Gastrocnemius medialis (tissue), 4 donors: ENCODE measurements around the gene CREBBP. TPM values are rescaled to one million over a fixed set of nuclear protein-coding genes. Genes with fewer than 3 reads are reported as not detected.
"Not testable (repeated sequence)": the region's sequence is repeated elsewhere in the genome, so short reads cannot be mapped to it uniquely, and the experiment has no call there.

Experiments
- ATAC-seq, 2 donors: fragments of 150-250 bp; one replicate each; pipeline ENCODE4 v1.9.1; 2016
- DNase-seq, 2 donors: peaks; one replicate each; pipeline ENCODE4 v3.0.0-alpha.2; 2019
- H3K27ac ChIP-seq, 4 donors: fragments of 200-600 bp; sonication (generic); 1 replicate in 1 of 4; 2 replicates in 3 of 4; pipeline ENCODE4 v1.5.1; 2016 to 2018; ENCODE audit warnings: mild to moderate bottlenecking in 2 of 4, moderate library complexity in 1 of 4
- H3K27me3 ChIP-seq, 3 donors: fragments of 200-600 bp; sonication (generic) in 2 of 3; 1 replicate in 1 of 3; 2 replicates in 2 of 3; pipeline versions ENCODE4 v1.5.1 to v1.6.0; 2016 to 2019; ENCODE audit warnings: mild to moderate bottlenecking in 1 of 3, moderate library complexity in 1 of 3
- H3K36me3 ChIP-seq, 2 donors: fragments of 200-600 bp; sonication (generic) in 1 of 2; one replicate each; pipeline ENCODE4 v1.5.1; 2017 to 2018
- H3K4me1 ChIP-seq, 2 donors: fragments of 200-600 bp; sonication (generic) in 1 of 2; one replicate each; pipeline ENCODE4 v1.5.1; 2016 to 2017; ENCODE audit warnings: mild to moderate bottlenecking in 2 of 2
- H3K4me3 ChIP-seq, 4 donors: fragments of 200-600 bp; sonication (generic) in 3 of 4; 1 replicate in 1 of 4; 2 replicates in 3 of 4; pipeline ENCODE4 v1.5.1; 2016 to 2019; ENCODE audit warnings: mild to moderate bottlenecking in 2 of 4
- H3K9me3 ChIP-seq, 3 donors: fragments of 200-600 bp; sonication (generic) in 2 of 3; 1 replicate in 1 of 3; 2 replicates in 2 of 3; pipeline ENCODE4 v1.5.1; 2016 to 2019
- CTCF ChIP-seq, 5 experiments: fragments of 450-650 bp in 3 of 5; fragments of 200-600 bp in 2 of 5; sonication (generic) in 2 of 5; IDR thresholded peaks in 4 of 5; conservative IDR thresholded peaks in 1 of 5; 1 replicate in 4 of 5; 2 replicates in 1 of 5; pipeline ENCODE4 v1.5.1; 2016 to 2019; ENCODE audit warnings: antibody characterized with exemption in 5 of 5, mild to moderate bottlenecking in 3 of 5, moderate library complexity in 3 of 5
- POLR2A ChIP-seq, 2 donors: fragments of 450-650 bp; IDR thresholded peaks; one replicate each; pipeline ENCODE4 v1.6.1; 2017; ENCODE audit warnings: antibody characterized with exemption in 2 of 2, mild to moderate bottlenecking in 2 of 2, moderate library complexity in 2 of 2
- in situ Hi-C, 4 donors: fragments of 200-750 bp; cut with MboI; loops; one replicate each; pipeline versions ENCODE4 v1.15.0 to v1.8.0; 2017; ENCODE audit warnings: low sequenced_read_pairs in 4 of 4
- intact Hi-C: fragments of 100-400 bp; cut with DNase I; formaldehyde crosslinking; loops from one replicate; pipeline ENCODE4 v1.15.1; 2023; ENCODE audit warnings: low total_unique reads
- total RNA-seq, 4 donors: library from RNA; depleted of rRNA; stranded (reverse); fragments of >200 nt; gene quantifications; one replicate each; pipeline versions ENCODE4 v1.1.0 to v1.2.3, GENCODE V29; 2016

CREBBP gene
- total RNA-seq, 4 donors from 2014 or later = 39.8 to 61.3 (median 53.5) TPM

DNA sequence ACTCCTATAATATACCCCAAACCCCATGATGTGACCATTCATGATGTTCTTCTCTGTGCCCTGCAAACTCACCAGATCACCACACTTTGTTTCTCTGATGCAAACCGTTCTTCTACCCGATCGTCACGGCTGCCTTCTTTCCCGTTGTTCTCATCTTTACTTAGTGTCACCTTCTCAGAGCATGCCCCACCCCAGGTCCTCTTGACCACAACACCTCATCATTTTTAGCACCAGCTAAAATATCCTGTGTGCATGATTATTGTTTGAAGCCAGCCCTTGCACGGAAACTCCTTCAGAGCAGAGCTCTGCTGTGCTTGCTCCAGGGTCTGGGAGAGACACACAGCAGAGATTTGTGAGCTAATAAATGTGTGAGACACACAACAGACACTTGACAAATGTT lies 38.9 kb upstream of the CREBBP start:
- intact Hi-C loops = no loop called here
- ATAC-seq (no peak), DNase-seq (no peak)
- H3K27me3 ChIP-seq = no peaks in the 10 kb centered on the region
- TF ChIP-seq CTCF (IDR thresholded peaks at IDR 0.05 in 4 of 5, conservative IDR thresholded peaks at IDR 0.05 in 1 of 5) = no peak
- no peak for TF ChIP-seq POLR2A (IDR thresholded peaks at IDR 0.05)
- no peaks in the 10 kb centered on the region for H3K9me3 ChIP-seq
- in situ Hi-C loops = no loop called here
- no peaks in the 10 kb centered on the region for H3K4me1 ChIP-seq
- H3K36me3 ChIP-seq = no peaks in the 10 kb centered on the region
- H3K27ac ChIP-seq = no peak overlapping the region
- no peak overlapping the region for H3K4me3 ChIP-seq

DNA sequence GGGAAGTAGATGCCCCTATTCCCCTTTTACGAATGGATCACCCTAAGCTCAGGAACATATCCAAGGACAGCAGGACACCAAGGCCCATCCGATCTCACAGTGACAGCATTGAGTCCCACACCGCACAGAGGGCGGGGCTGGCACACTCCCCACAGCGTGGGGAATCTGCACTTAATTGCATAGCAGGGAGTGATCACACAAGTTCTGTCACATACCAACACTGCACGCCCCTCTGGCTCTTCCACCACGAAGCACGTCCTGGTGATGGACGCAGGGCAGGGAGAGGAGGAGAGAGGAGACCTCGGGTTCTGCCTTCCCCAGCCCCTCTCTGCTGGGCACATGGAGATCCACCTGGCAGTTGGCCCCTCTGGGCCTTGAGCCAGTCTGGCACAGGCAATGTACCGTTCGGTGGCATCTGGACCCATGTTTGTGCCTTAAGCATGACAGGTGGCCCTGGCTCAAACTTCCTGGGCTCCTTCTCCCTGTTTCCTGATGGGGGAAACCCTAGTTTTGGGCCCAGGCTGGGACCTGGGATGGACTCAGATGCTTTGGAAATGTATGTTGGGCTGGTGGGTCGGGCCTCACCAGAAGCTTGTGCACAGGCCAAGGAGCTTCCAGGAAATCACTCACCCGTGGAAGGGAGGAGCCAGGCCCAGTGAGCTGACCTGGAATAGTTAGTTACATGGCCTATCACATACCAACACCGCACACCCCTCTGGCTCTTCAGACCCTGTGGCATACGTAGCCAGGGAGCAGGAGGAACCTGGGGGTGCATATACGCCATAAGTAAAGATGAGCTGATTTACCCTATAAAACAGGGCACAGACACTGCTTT lies 35.1 kb upstream of the CREBBP start:
- DNase-seq (no peak), ATAC-seq (no peak)
- Histone ChIP-seq H3K27me3 (no peaks in the 10 kb centered on the region), H3K4me3 (no peak overlapping the region), H3K9me3 (no peaks in the 10 kb centered on the region), H3K36me3 (no peaks in the 10 kb centered on the region), H3K4me1 (no peaks in the 10 kb centered on the region), H3K27ac (no peak overlapping the region)
- TF ChIP-seq CTCF (IDR thresholded peaks at IDR 0.05 in 4 of 5, conservative IDR thresholded peaks at IDR 0.05 in 1 of 5) (no peak), POLR2A (IDR thresholded peaks at IDR 0.05) (no peak)
- in situ Hi-C loops = no loop called here
- intact Hi-C loops = no loop called here

DNA sequence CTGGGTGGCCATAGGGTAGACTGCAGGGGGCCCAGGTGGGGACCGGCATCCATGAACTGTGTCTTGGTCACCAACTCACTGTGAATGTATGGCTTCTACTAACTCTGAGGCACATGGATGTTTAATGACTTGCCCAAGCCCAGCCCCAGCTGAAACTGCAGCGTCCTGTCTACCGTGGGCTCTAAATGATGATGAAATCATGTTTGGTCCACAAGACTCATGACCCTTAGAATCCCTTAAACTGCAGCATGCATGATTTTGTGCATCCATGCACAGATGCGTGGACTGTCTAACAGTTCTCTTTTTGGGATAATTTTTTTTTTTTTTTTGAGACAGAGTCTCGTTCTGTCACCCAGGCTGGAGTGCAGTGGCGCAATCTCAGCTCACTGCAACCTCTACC lies 32.4 kb upstream of the CREBBP start:
- no peaks in the 10 kb centered on the region for H3K27me3 ChIP-seq
- H3K4me1 ChIP-seq = no peaks in the 10 kb centered on the region
- DNase-seq = no peak
- TF ChIP-seq CTCF (IDR thresholded peaks at IDR 0.05 in 4 of 5, conservative IDR thresholded peaks at IDR 0.05 in 1 of 5) (no peak), POLR2A (IDR thresholded peaks at IDR 0.05) (no peak)
- no peak overlapping the region for H3K27ac ChIP-seq
- intact Hi-C loops = no loop called here
- no peaks in the 10 kb centered on the region for H3K9me3 ChIP-seq
- H3K36me3 ChIP-seq = no peaks in the 10 kb centered on the region
- no peak overlapping the region for H3K4me3 ChIP-seq
- in situ Hi-C loops = no loop called here
- no peak for ATAC-seq

DNA sequence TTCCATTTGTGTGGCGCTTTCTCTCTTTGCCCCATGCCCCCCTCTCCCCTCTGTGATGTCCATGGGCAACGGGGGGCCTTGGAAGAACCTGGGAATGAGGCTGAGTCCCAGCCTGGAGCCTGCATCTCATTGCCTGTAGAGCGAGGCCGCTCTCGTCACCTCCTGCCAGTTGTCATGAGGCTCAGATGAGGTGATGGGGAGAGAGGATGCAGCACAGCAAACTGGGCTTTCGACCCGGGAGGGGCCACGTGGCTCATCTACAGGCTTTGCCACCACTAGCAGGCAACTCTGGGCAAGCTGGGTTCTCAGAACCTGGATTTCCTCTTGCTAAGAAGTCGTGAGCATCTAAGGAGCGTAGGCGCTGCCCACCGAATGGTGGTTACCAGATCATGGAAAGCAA lies 31.9 kb upstream of the CREBBP start:
- DNase-seq = no peak
- H3K27me3 ChIP-seq = no peaks in the 10 kb centered on the region
- H3K36me3 ChIP-seq = no peaks in the 10 kb centered on the region
- H3K4me1 ChIP-seq = no peaks in the 10 kb centered on the region
- no peak for ATAC-seq
- in situ Hi-C loops (no loop called here), intact Hi-C loops (no loop called here)
- H3K4me3 ChIP-seq = no peak overlapping the region
- no peaks in the 10 kb centered on the region for H3K9me3 ChIP-seq
- TF ChIP-seq CTCF (IDR thresholded peaks at IDR 0.05 in 4 of 5, conservative IDR thresholded peaks at IDR 0.05 in 1 of 5) = no peak
- no peak overlapping the region for H3K27ac ChIP-seq

GRCh38 chr16:3911741-3912140 lies 31.2 kb upstream of the CREBBP start:
- intact Hi-C loops = not testable (repeated sequence)

More at GRCh38 chr16:3911741-3912140, 31.2 kb upstream of the CREBBP start:
- H3K4me3 ChIP-seq, in situ Hi-C loops, H3K27me3 ChIP-seq, DNase-seq, H3K9me3 ChIP-seq, H3K27ac ChIP-seq, ATAC-seq, H3K36me3 ChIP-seq, H3K4me1 ChIP-seq: not testable (repeated sequence)
